ENCODE data around the gene ZNF579.

The ZNF579 gene

DNA sequence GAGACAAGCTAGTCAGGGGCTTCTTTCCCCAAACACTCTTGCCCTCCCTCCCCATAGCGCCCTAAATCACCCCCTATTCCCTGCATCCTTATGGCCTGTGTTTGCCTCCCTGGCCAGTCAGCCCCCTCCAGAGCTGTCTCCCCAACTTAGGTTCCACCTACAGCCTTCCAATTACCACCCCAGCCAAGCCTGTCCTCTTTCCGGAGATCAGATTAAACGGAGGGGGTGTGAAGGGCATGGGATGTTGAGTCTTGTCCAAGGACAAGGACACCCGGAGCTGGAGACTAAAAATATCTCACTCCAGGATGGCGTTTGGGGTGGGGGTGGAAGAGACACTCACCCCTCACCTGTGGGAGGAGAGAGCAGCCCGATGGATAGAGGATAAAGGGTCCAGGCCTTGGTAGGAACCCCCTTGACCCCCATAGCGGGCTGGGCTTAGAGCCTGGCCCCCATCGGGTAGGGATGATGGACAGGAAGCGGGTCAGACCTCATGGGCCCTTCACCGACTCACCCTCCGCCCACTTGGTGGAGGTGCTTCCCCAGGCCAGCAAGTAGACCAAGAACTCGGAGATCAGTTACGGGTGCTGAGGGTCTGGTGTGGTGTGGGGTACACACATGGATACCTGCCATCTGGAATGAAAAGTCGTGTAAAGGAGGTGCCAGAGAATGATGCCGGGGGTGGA, 30.8 kb upstream of the ZNF579 start:
- DNase-seq, result no peak

DNA sequence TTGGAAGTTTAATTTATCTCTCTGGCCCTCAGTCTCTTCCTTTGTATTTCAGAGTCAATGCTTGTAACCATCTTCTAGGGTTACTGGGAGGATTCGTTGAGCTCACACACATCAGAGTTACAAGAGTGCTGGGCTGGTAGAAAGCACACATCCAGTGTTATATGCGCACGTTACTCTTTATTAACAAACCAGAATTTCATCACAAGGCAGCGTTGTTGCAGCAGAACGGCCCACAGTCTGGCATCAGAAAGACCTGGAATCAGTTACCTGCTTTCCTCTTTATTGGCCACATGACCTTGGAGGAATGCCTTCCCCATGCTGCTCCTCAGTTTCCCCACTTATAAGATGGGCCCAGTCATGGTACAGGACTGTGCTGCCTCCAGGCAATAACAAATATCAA, 28.7 kb upstream of the ZNF579 start:
- DNase-seq, result no peak

DNA sequence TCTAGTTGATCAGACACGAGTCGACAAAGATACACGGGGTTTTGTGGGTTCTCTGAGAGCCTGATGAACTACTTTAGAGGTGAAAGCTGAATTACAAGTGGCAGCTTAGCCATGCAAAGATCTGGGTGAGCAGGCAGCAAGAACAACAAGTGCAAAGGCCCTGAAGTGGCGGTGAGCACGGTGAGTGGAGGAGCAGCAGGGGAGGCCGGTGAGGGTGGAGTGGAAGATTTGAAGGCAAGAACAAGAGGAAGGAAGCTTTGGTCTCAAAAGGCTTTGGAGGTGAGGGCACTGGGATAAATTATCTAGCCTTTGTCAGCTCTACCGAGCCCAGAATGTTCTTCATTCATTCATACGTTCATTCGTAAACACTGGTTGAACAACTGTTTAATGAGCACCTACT, 26.2 kb upstream of the ZNF579 start:
- DNase-seq, result no peak

DNA sequence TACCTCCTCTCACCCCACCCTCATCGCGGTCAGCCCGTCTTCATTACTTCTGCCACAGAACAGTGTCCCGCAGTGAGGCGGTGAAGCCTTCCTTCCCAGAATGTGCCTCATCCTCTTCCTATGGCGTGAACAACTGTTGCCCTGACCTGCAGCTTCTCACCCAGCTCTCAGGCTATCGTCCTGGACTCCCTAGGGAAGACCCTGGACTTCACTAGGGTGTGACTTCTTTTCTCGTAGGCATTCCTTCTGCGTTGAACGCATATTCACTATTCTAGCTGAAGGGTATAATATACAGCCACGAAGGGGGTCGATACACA, 25.8 kb upstream of the ZNF579 start:
- no peak for DNase-seq

DNA sequence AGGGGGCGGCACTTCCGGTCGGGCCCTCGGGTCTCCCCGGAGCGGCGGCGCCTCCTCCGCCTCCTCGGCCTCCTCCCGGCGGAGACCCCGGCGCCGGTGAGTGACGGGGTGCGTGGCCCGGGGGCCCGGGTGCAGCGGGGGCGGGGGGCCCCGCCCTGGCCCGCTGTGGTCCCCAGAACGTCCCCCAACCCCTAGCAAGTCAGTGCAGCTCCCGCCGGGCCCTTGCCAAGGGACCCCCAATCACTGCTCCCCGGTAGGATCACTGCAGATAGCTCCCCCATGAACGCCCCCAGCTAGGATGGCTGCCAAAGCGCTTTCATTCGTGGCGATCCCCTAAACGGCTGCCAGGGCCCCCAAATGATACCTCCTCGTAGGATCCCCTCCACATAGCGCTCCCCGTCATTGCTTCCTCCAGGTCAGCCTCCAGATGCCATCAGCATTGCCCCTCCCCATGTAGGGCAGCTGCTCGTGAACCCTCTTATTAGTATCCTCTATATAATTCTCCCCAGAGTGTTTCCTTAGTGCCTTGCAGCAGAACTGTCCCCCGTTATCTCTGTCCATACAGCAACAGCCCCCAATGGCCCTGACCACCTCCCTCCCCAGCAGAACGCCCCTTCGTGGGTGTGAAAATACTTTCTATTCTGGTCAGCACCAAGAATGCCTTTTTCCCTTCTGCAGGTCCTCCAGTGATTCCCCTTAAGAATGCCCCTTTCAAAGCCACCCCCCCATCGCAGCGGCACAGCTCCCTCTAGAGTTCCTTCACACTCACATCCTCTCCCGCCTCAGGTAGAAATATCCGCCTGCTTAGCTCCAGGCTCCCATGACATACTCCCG, 25.2 kb upstream of the ZNF579 start, which contains the start of gene ZNF865:
Gene ZNF865, plus strand, starts transcription at position 11 of the 834 bp plus-strand sequence. CDS start 7,972 bp downstream, outside the sequence.
- DNase-seq, result peak; percentile 93

DNA sequence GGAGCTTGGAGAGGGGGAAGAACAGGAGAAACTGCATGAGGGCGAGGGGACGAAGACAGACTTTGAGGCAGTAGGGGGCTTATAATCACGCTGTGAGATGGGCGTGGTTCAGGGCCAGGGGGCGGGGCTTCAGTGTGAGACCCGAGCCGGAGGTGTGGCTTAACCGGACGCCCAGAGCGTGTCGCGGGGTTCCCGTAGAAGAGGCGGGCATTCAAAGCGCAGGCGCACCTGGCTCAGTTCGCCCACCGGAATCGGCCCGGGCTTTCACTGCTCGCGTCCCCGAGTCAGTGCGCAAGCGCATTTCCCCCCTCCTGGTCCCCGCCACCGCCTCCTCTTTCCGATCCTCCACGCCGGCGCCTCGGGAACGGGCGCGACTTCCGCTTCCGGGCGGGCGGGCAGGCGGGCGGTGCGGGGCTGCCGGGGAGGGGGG, 24.6 kb upstream of the ZNF579 start:
- peak; percentile 99 for DNase-seq

DNA sequence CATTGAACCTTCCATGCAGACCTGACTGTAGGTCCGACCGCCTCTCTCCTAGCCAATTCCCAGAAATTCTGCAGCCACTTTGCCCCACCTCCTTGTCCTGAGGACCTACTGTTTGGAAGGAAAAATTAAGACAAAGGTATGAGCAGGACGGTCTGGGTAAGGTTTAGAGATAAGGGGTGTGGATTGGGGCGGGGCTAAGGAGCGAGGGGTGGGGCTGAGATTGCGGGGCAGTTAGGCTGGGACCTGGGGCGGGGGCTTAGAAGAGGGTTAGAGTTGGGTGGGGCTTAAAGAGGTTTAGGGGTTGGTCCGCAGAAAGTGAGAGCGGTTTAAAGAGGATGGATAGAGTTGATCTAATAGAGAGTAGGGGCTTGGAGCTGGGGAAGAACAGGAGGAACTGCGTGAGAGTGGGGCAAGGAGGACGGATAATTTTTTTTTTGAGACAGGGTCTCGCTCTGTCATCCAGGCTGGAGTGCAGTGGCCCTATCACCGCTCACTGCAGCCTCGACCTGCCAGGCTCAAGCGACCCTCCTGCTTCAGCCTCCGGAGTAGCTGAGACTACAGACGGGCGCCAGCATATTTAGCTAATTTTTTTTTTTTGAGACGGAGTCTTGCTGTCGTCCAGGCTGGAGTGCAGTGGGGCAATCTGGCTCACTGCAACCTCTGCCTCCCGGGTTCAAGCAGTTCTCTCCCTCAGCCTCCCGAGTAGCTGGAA, 23.1 kb upstream of the ZNF579 start:
- DNase-seq, result no peak

DNA sequence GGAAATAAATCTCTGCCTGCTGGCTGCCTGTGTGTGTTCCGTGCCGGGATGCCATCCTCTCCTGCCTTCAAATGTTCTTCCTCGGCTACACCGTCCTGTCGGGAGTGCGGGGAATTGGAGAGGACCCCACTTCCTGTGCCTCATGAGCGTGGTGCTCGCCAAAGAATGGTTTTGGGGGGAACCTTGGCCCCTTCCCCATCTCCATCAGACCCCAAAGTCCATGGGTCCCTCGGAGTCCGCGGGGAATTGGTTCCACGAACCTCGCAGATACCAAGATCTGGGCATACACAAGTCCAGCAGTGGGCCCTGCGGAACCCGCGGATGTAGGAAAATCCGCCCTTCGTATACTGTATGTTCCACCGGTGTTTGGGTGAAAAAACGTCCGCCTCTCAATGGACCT, 22.5 kb upstream of the ZNF579 start:
- DNase-seq, result no peak

DNA sequence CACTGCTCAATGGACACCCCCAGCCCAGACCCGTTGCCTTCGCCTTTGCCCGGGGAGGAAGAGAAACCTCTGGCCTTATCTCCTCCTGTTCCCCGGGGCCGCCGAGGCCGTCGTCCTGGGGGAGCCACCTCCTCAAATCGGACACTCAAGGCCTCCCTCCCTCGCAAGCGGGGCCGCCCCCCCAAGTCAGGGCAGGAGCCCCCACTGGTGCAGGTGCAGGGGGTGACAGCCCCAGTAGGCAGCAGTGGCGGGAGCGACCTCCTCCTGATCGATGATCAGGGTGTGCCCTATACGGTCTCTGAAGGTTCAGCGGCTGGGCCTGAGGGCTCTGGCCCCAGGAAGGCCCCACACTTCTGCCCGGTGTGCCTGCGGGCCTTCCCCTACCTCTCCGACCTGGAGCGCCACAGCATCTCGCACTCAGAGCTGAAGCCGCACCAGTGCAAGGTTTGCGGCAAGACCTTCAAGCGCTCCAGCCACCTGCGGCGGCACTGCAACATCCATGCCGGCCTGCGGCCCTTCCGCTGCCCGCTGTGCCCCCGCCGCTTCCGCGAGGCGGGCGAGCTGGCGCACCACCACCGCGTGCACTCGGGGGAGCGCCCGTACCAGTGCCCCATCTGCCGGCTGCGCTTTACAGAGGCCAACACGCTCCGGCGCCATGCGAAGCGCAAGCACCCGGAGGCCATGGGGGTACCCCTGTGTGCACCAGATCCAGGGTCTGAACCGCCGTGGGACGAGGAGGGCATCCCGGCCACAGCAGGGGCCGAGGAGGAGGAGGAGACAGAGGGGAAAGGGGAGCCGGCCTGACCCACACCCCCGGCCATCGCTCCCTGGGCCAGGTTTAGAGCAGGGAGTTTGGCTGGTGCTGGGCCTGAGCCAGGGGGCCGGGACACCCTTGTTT, 21.7 kb upstream of the ZNF579 start:
- DNase-seq, result no peak

DNA sequence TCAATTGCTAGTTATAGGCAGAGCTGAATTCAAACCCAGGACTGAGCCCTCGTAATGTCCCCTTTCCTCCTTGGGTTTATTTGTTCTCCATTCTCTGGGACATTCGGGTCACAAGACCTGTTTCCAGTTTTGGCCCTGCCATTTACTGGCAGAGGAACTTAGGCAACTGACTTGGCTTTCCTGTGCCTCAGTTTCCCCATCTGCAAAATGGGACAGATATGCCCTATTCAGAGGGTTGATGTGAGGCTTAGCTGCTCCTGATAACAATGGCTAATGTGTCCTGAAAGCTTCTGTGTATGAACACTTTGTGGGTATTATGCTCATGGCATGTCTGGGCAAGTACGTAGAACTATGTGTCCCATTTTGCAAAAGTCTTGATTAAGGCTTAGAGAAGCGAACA, 20.4 kb upstream of the ZNF579 start:
- no peak for DNase-seq

DNA sequence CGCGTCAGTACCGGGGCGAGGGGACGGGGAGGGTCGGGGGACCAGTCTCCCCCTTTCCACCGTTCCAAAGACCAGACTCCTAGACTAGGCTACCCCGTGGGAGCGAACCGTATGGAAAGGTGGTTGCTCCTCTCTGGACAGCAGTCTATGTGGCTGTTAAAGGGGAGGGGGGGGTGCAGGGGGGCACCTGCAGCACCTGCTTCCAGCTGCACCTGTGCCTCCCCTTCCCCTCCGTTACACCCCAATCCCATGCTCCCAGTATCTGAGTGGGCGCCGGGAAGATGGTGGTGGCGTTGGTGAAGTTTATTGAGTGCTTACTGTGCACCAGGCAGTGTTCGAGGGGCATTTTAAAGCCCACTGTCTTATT, 20.0 kb upstream of the ZNF579 start:
- no peak for DNase-seq

DNA sequence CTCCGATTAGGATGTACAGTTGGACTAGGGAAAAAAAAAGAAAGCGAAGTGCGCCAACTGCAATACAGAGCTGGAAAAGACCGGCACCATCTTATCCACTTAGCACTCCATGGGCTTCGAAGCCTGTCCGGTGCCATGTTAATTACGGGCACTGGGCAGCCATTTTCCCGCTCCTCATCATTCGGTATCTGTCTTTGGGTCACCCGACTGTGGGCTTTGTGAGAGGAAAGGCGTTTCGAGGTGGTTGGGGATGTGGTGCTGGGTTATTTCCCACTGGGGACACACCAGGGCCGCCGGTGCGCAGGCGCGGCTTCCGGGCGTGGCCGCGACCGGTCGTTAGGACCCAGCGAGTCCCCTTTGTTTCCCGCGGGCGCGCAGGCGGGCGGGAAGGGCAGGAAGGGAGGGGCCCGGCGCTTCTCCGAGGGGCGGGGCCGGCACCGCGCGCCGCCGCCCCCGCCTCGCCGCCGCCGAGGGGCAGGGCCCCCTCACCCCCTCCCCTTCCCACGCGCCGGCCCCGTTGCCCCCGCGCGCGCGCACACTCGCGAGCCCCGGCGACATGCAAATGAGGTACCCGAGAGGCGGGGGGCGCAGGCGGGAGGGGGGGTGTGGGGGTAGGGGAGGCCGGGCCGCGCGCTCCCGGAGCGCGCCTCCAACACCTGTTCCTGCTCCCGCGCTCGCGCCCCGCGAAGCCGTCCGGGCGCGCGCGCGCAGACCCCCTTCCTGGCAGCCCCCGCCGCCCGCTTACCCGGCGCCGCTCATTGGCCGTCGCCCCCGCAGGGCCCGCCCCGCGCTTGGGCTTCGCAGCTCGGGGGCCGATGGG, 19.4 kb upstream of the ZNF579 start, which contains the start of gene ZNF524:
Gene ZNF524, plus strand, starts transcription at position 447 of the 820 bp plus-strand sequence. CDS start 1,825 bp downstream, outside the sequence.
- peak; percentile 98 for DNase-seq

DNA sequence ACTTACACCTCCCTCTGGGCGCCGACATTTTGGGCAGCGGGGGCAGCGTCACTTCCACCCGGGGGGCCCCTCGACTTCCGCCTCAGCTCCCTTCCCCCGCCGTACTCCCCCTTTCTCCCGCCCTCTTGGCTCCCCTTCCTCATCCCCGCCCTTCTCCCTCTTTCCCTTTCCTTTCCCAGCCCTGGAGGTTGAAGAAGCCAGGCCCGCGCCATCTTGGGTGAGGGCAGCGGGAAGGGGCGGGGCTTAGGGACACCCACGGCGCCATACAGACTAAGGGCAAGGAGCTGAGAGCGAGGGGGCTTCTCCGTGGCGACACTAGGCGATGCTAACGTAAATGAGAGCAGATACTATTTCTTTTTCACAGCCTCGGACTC, 18.8 kb upstream of the ZNF579 start, which contains the start of gene FIZ1:
Gene FIZ1, minus strand, starts transcription at position 50 of the 374 bp plus-strand sequence. CDS start 1,652 bp downstream, outside the sequence.
- DNase-seq, result peak; percentile 99

DNA sequence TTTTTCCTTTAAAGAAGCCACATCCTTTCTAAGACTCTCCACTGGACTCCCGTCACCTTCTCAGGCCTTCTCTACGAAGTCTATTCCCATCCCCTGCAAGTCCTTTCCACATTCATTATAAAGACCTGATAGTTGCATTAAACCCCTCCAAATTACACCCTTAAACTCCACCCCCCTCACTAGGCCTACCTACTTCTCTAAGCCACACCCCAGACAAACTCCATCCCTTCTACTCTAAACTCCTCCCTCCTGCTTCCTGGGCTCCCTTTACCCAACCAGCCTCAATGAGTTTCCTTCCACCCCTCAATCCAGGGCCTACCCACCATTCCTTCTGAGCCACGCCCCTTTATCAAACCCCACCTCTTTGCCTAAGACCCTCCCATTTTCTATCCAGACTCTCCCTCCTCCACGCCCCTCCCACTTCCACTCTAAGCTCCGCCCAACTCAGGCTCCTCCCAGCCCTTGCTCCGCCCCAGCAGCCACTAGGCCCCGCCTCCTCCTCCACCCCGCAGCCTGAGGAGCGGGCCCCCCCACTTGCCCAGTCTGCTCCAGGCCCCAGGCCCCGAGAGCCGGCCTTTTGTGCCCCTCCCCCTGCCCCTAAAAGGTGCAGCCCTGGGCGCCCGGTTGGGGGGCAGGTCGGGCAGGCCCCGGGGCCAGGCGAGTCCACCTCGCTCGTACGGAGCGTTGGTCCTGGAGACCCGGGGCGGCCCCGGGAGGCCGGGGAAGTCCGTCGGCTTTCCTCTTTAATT, 18.2 kb upstream of the ZNF579 start:
- DNase-seq, result peak; percentile 98

DNA sequence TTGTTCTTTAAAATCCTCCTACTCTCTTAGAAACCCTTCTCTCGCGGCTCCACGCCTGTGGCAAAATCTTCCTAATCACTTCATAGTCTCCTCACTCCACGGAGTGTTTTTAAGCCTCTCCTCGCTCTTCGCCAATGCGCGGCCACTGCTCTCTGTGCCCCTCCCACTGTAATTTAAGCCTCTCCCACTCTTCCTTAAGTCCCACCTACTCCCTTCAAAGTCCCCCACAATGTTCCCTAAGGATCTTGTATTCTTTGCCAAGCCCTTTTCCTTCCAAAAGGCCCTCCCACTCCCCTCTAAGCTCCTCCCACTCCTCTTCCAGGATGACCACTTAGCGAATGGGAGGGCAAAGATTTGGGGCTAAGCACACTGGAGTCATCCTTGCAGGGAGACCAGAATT, 17.4 kb upstream of the ZNF579 start:
- no peak for DNase-seq

DNA sequence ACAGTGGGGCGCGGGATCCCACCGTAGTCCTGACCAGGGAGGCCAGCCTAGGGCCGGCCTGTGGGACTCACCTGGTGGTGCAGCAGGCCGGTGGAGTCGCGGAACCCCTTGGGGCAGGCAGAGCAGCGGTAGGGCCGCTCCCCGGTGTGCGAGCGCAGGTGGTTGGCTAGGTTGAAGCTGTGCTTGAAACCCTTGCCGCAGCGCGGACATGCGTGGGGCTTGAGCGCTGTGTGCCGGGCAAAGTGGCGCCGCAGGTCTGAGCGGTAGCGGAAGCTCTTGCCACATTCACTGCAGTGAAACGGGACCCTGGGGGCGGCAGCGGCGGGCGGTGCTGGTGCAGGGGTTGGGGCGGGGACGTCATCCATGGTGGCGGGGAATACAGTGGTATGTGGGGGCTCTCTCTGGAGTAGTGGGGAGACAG, 16.9 kb upstream of the ZNF579 start:
- DNase-seq, result no peak

DNA sequence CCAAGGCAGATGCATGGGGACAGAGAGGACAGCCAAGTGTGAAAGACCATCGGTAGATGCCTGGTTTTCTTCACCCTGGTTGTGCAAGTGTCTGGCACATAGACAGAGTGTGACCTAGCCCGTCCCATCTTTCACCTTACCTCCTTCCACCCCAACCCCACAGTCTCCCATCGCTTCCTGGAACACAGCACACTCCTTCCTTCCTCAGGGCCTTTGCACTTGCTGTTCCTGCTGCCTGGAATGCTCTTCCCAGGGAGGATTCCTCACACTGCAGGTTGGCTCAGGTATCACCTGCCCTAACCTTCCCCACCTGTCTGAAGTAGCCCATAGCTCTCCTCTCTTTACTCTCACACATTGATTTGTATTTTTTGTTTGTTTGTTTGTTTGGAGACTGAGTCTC, 15.7 kb upstream of the ZNF579 start:
- DNase-seq, result no peak

DNA sequence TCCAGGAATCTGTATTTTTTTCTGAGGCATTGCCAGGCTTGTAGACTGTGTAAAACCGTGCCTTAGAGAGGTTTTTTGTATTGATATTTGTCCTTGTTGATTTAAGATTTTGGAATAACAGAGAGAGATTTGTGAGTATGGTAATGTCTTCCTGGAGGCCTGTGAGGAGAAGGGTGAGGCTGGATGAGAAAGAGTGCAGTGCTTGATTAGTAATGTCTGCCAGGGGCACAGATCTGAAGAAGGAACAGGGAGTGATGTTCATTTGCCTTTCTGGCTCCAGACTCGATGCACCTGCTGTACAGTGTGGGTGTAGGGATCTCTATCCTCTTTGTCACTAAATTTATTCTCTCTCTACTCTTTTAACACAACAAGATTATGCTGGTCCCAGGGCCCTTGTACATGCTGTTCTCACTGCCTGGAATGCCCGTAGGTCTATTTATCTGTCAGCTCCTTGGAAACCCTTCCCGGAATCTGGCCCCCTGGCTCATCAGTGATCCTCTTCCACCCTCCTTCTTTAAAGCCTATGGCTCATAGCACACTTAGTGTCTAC, 14.4 kb upstream of the ZNF579 start:
- no peak for DNase-seq

DNA sequence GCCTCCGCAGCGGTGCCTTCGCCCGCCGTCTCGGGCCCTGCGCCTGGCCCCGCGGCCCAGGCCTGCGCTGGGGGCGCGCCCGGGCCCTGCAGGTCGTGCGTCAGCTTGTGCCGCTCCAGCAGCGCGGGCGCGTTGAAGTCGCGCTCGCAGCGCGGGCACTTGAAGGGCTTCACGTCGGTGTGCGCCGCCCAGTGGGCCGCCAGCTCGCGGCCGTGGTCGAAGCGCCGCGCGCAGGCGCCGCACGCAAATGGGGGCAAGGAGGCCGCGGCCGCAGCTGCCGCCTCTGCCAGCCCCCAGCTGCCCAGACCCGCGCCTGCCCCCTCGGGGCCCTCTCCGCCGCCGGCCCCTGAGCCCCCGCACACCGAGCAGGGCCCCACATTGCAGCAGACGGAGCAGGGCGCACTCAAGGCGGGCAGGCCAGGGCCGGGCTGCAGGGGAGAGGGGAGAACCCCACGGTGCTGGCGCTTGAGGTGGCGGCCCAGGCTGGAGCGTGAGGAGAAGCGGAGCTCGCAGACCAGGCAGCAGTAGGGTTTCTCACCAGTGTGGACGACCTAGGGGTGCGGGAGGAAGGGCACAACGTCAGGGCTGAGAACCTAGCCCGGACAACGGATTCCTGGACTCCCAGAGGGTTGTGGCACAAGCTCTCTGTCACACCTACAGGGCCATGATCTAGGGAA, 12.6 kb upstream of the ZNF579 start:
- no peak for DNase-seq

Measured in OCI-M1 (cell line).